Measurements from ENCODE around the gene GSE1.

Gene GSE1

DNA sequence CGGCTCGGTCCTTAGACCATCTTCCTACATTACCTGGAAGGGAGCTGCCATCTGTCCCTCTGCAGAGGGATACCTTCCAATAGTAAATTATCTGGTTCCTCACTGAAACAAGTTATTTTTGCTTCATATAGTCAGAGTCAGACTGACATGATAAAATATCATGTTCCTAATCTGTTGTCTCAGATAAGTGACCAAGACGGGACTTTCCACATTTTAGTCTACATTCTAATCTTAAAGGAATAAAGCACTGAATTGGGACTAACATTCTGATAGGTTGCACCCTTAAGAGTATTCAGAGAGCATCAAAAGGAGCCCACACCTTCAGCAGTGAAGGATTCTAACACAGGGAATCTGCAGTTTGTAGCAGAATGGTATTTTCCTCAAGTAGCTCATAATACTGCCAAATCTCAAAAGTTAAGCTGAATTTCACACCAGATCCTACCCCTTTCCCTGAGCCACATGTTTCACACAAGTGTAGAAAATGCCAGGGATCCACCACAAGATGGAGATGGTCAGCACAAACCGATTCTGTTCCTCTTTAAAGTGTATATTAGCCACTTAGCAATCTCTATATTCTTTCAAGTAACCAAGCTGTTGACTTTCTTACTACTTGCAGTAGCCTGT is 62.2 kb downstream of the GSE1 start:
- no peak for DNase-seq (ENCODE audit: low read depth in 2 of 2, low spot score in 1 of 2)

DNA sequence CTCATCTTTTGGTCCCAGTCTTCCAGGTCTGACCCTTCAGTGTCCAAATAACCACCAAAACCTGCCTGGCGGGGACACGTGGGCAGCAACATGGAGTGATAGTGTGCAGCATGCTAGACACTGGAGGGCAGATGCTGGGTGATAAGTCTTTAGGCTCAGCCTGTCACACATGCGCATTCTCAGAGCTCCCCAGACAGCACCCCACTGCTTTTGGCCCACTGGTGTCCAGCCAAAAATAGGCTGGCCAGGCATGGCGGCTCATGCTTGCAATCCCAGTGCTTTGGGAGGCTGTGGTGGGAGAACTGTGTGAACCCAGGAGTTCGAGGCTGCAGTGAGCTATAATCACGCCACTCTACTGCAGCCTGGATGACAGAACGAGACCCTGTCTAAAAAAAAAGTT is 63.3 kb downstream of the GSE1 start:
- no peak for DNase-seq (ENCODE audit: low read depth in 2 of 2, low spot score in 1 of 2)

DNA sequence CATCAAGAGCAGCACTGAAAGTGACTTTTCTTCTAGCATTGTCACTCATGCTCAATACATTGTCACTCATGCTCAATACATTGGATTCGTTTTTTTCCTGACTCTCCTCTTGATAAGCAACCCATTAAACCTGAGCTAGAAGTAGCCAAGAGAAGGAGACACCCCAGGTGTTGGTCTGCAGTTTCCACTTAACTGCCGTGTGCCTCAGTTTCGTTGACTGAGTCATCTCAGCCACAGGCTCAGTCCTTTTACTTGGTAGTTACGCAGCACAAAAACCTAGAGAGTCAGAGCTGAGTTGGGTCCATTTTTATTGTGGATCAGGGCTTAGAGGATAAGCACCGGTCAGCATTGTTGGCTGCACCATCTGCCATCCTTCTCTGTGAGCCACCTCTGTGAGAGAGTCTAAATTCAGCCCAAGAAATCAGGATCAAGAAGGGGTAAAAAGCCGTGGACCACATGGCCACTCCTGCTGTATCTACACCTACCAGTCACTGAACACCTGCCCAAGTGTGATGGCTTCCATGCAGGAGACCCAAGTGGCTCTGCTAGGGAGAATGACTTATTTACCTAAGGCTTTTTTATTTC is 64.4 kb downstream of the GSE1 start:
- DNase-seq (ENCODE audit: low read depth in 2 of 2, low spot score in 1 of 2) = no peak

DNA sequence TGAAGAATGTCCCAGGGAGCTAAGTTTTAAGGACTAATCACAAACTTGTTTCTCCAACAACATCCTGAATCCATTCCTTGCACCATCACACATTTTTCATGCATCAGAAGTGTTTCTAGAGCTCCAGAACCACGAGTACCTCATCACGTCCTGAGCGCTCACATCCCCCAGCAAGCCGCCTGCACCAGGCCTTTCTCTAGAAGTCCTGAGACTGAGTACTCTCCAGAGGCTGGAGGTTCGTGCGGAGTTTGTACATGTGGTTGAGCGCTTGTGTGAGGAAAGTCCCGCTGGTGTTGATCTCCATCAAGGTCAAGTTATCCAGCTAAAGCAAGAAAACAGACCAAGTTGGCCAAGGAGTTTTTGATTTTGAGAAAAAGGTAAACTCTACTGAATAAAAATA is 64.9 kb downstream of the GSE1 start:
- no peak for DNase-seq (ENCODE audit: low read depth in 2 of 2, low spot score in 1 of 2)

DNA sequence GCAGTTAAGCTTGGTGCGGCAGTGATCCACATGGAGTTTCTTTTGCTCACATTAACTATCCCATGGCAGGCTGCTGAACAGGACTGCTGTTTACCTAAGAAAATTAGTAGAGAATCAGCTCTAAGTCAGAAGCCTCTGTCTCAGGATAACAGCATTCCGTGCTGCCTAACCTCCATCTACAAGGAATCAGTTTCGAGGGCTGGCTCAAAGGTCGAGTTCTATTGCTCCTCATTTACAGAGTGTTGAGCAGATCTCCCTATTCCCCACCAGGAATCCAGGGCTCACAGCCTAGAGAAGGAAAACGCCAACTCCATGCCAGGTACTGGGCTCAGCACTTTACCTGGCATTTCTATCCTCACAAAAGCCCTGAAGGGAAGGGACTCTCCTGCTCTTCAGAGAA is 65.7 kb downstream of the GSE1 start:
- DNase-seq (ENCODE audit: low read depth in 2 of 2, low spot score in 1 of 2) = no peak

DNA sequence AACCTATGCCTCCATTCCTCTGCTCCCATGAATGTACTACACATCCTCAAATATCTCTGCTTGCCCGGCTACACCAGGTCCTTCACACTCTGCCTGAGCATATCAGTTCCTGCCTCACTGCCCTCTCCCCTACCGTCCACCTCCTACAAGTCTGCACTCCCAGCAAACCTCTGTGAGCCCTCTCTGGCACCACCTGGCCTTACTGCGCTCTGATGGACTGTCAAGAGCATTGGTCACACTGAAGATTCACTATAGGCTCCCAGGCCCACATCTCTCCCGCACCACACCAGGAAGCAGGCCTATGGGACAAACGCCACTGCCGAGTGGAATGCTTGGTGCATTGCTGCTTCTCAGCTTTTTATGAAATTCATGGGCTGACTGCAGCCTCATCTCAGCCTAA is 66.7 kb downstream of the GSE1 start:
- DNase-seq (ENCODE audit: low read depth in 2 of 2, low spot score in 1 of 2) = no peak

DNA sequence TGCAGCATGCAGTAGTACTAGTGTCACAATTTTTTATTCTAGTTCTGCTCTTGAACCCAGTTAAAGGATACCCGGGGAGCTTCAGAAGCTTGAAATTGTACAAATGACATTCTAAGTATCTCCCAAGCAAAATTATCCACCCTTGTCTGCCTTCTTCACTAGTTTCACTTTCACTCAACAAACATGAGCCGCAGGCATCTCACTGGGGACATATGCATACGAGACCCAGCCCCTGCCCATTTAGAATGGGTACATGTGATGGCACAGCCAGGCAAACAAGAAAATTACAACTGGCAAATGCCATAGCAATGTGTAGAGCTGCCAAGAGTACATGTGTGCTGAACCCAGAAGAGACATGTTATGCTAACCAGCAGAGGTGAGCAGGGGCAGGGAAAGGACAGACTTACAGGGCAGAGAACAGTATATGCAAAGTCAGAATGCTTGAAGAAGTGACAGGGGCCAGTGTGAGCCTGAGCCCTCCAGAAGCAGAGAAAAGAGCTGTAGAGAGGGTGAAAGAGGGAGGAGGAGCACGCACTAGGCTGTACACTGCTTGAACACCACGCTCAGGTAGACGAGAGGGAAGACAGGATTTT is 67.3 kb downstream of the GSE1 start:
- no peak for DNase-seq (ENCODE audit: low read depth in 2 of 2, low spot score in 1 of 2)

DNA sequence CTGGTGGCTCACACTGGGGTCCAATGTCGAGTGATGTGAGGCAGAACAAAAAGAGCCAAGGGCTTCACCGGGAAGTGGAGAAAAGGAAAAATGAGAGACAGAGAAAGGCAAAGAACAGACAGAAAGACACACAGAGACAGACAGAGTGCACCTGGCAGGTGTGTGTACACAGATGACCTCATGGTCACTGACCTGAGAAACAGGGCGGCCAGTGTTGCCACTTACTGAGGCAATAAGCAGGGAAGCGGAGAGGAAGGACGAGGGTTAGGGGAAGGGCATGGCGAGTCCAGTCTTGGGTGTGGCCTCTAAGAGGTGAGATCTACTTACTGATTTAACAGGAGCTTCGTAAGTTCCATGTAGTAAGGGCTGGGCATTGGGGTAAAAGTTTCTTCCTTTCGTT is 68.1 kb downstream of the GSE1 start:
- DNase-seq (ENCODE audit: low read depth in 2 of 2, low spot score in 1 of 2) = no peak

DNA sequence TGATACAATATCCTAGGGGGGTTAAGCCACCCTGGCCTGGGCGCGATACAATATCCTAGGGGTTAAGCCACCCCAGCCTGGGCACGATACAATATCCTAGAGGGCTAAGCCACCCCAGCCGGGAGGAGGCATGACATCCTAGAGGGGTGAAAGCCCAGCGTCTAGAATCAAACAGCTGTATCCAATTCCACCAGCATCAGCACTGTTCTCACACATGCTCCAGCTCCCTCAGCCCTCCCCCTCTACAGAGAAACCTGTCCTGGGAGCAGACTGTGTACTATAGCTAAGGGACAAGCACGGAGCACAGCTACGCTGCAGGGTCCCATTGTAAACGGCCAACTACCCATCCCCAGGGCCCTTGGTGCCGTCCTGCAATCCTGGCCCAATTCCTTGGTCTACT is 69.4 kb downstream of the GSE1 start:
- DNase-seq (ENCODE audit: low read depth in 2 of 2, low spot score in 1 of 2) = no peak

DNA sequence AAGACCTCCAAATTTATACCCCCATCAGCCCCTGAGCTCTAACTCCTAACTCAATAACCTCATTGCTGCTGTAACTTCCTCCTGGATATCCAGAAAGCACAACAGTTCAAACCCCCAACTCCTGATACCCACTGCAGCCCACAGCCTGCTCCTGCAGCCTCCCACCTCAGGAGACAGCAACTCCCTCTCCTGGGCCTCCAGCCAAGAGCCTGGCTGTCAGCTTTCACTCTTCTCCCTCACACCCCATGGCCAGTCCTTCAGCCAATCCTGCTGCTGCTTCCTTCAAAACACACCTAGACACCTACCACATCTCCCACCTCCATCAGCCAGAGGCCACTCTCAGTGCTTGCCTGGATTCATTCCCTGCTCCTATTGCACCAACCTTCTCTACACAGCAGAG is 70.2 kb downstream of the GSE1 start:
- no peak for DNase-seq (ENCODE audit: low read depth in 2 of 2, low spot score in 1 of 2)

DNA sequence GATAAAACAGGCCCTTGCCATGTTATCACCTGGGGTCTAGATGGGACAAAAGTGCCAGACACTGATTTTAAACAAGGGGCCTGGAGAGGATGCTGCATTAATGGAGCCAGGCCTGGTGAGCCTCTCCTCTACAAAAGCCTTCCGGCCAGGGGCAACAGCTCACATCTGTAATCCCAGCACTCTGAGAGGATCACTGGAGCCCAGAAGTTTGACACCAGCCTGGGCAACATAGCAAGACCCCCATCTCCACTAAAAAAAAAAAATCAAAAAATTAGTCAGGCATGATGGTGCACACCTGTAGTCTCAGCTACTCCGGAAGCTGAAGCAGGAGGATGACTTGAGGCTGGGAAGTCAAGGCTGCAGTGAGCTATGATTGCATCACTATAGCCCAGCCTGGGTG is 72.1 kb downstream of the GSE1 start:
- no peak for DNase-seq (ENCODE audit: low read depth in 2 of 2, low spot score in 1 of 2)

DNA sequence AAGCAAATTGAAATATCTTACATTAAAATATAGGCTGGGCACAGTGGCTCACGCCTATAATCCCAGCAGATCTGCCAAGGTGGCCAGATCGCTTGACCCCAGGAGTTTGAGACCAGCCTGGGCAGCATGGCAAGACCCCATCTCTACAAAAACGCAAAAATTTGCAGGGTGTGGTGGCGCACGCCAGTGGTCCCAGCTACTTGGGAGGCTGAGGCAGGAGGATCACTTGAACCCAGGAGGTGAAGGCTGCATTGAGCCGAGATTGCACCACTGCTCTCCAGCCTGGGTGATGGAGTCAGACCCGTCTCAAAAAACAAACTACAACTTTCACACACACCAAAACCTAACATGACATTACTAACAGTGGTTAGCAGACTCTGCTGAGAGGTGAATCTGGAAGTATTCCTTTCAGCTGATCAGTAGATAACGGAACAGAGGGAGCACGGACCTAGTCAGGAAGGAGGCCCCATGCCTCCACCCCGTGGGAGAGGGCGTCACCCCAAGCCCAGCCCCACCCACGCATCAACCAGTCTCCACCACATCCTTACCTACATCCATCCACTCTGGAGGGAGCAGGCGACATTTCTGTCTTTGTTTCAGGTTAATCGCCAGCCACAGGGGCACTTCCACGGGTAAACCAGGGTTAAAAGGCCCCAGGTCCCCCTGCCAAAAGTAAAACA is 73.9 kb downstream of the GSE1 start:
- DNase-seq (ENCODE audit: low read depth in 2 of 2, low spot score in 1 of 2) = no peak

DNA sequence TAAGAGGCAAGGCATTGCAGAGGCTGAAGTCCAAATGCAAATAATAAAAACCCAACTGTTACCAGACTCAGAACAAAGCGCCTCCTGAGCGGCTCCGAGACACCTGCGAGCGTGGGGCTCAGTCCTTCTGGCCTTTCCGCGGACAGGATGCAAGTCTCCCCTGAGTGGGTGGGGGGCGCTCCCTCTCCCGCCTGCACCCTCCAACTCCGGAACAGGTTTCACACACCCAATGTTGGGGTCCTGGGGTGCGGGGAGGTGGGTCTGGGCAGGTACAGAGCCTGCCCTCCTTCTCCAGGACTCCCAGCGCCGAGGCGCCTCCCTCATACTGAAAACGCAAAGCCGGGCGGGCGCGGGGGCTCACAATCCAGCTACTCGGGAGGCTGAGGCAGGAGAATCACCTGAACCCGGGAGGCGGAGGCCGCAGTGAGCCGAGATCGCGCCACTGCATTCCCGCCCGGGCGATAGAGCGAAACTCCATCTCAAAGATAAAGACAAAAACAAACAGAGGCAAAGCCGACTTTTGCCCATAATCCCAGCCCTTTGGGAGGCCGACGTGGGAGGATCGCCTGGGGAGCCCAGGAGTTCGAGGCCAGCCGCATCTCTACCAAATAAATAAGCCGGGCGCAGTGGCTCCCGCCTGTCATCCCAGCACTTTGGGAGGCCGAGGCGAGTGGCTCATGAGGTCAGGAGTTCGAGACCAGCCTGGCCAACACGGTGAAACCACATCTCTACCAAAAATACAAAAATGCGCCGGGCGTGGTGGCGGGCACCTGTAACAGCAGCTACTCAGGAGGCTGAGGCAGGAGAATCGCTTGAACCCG is 74.7 kb downstream of the GSE1 start:
- no peak for DNase-seq (ENCODE audit: low read depth in 2 of 2, low spot score in 1 of 2)

DNA sequence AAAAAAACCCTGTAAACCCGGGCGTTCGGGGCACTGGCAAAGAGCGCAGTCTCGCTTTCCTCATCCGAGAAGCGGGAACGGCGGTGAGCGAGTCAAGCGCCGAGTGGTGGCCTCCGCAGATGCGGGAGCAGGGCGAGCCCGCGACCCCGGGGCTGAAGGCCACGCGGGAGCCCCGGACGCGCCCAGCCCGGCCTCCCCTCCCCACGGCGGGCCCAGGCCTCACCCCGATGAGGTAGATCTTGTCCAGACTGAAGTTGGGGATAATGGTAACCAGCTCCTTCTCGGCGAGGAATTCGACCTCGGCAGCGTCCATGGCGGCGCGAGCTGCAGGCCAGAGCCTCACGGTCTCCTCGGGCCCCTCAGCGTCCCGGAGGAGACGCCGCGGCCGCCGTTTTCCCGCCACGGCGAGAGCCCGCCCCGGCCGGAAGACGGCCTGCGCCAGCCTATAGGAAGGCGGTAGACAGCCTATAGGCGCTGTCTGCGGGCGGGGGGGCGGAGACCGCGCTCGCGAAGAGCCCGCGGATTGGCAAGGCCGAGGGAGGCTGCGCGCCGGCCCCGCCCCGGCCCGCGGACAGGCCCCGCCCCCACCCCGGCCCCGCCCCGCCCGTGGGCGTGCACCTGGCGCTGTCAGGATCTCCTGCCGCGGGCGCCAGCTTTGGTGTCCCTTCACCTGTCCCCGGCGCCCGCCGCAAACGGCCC is 75.6 kb downstream of the GSE1 start, which contains the start of gene GINS2:
GINS2 (minus strand) TSS at position 369 of the 699 bp plus-strand sequence; CDS start at position 313, 56 bp downstream.
- DNase-seq (ENCODE audit: low read depth in 2 of 2, low spot score in 1 of 2) = peak; percentile 63 to 79

DNA sequence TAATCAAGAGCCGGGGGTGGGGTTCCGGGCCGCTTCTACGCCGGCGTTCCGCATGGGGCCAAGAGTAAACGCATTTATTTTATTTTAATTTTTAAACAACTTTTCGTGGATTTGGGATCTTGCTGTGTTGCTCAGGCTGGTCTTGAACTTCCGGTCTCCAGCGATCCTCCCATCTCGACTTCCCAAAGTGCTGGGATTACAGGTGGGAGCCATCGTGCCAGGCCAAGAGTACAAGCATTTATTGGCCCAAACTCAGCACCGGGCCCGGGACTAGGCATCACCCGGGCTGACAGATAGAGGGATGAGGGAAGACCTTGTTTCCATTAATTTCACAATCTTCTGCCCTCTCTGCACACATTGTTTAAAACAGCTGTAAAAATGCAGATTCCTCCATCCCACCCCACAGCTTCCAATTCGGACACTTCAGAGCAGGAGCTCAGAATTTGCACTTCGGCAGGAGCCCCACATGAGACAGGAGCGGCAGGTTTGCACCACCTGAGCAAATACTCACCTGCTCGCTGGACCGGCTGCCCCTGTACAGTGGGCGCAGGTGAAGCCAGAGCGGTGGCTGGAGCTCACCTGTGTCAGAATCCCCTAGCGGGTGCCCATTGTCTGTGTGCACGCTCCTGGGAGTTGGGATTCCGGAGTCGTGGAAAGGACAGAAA is 76.3 kb downstream of the GSE1 start:
- no peak for DNase-seq (ENCODE audit: low read depth in 2 of 2, low spot score in 1 of 2)

DNA sequence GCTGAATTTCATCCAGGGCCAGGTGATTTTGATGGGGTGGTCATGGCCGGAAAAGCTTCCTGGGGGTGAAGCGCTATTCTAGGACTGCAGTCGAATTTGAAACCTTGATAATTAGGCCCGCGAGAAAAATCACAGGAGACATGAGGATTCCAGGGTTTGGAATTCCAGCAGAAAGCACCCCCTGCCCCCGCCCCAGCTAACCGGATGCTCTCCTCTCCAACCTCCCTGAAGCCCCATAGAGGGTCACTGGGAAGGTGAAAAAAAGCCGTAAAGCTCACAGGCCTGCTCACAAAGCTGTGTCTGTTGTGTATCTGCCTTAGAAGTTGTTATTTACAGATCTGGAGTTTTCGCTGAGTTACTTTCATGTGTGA is 76.8 kb downstream of the GSE1 start:
- DNase-seq (ENCODE audit: low read depth in 2 of 2, low spot score in 1 of 2) = no peak

DNA sequence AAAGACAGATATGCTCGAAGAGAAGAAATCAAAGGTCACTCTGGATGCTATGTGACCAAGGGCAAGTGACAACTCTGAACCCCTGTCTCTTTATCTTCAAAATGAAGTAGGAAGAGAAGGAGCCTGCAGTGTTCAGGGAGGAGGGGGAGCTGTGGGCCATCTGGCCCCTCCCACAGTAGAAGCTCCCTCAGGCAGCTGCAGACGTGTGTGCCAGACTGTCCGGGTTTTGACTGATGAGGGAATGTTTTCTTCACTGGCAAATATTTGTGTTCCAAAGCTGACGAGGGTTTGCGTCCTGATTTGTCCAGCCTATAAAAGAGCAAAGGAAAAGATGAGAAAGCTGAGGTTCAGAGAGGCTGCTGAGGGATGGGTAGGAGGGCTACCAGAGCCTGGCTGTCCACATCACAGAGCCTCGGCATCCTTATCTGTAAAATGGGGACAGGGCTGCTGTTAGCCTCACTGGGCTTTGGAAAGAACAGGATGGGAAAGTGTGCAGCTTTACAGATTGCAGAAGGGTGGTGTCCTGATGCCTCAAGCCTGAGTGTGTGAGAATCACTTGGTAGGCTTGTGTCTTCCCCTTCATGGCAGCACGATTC is 77.4 kb downstream of the GSE1 start:
- DNase-seq (ENCODE audit: low read depth in 2 of 2, low spot score in 1 of 2) = no peak

DNA sequence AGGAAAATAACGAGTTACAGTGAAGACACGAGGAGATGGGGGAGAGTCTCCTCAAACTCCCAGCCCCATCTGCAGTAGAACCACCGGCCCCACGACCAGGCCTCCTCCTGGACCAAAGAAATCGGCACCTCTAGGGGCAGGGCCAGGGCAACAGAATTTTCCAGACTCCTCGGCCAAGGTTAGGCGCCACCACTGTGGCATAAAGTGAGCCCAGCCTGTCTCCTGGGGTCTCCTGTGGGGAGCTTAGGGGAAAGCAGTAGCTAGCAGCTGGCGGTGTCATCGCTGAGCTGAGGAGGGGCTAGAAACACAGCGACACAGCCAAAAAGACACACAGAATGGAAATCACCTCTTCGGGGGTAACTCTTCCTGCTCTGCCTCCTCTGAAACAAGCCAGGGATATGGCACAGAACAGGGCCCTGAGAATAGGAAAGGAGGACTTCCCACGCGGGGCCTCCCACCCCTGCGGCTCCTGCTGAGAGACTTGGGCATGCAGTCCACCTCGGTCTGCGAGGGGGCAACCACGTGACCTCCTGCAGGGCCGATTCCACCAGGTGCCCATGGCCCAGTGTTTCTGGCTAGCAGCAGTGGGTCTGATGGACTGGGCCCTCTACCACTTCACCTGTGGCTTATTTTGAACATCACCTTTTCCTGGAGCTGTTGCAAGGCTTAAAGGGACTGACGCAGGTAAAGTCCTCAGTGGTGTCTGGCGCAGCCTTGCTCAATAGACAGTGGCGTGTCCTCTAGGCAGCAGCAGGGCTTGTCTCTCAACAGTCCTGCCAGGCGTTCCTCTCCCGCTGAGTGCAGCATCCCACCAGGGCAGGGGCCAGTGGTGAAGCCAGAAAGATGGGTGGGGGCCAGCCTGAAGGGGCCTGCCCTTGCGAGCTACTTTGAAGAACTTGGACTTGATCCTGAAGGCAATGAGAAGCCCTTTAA is 82.3 kb downstream of the GSE1 start:
- DNase-seq (ENCODE audit: low read depth in 2 of 2, low spot score in 1 of 2) = no peak

DNA sequence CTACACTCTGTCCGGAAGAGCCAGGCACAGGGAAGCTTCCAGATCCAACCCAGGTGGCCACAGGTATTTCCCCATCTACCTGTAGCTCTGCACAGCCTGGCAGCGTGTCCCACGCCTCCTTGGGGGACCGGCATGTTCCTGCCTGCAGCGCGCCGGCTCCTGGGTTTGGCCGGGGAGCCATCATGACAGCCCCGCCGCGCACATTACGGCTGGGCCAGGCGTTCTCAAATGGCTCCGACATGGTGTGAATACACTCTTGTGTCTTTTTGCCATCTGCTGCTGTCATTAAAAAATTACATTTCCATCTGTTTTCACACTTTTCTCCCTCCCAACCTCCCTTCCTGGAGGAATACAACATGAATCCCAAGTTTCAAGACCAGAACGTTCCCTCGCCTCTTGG is 83.7 kb downstream of the GSE1 start:
- DNase-seq (ENCODE audit: low read depth in 2 of 2, low spot score in 1 of 2) = no peak
